Right renal pelvis (tissue), 4 donors: ENCODE measurements around the gene HOXB1. TPM values are rescaled to one million over a fixed set of nuclear protein-coding genes. Genes with fewer than 3 reads are reported as not detected.
"Not testable (repeated sequence)": the region's sequence is repeated elsewhere in the genome, so short reads cannot be mapped to it uniquely, and the experiment has no call there.

Experiments
- DNase-seq, 4 donors: peaks; one replicate each; pipeline ENCODE4 v3.0.0-alpha.2; 2013; ENCODE audit warnings: low read depth in 4 of 4, low spot score in 3 of 4, missing footprints in 1 of 4
- polyA plus RNA-seq, 4 donors: library from polyadenylated mRNA; unstranded; fragments of 120-200 nt; gene quantifications; one replicate each; pipeline ENCODE4 v1.2.1, GENCODE V29; 2013; ENCODE audit not compliant: insufficient read length in 4 of 4

HOXB1 gene
- polyA plus RNA-seq, 4 donors = 0.27 to 0.34 (median 0.29) TPM

DNA sequence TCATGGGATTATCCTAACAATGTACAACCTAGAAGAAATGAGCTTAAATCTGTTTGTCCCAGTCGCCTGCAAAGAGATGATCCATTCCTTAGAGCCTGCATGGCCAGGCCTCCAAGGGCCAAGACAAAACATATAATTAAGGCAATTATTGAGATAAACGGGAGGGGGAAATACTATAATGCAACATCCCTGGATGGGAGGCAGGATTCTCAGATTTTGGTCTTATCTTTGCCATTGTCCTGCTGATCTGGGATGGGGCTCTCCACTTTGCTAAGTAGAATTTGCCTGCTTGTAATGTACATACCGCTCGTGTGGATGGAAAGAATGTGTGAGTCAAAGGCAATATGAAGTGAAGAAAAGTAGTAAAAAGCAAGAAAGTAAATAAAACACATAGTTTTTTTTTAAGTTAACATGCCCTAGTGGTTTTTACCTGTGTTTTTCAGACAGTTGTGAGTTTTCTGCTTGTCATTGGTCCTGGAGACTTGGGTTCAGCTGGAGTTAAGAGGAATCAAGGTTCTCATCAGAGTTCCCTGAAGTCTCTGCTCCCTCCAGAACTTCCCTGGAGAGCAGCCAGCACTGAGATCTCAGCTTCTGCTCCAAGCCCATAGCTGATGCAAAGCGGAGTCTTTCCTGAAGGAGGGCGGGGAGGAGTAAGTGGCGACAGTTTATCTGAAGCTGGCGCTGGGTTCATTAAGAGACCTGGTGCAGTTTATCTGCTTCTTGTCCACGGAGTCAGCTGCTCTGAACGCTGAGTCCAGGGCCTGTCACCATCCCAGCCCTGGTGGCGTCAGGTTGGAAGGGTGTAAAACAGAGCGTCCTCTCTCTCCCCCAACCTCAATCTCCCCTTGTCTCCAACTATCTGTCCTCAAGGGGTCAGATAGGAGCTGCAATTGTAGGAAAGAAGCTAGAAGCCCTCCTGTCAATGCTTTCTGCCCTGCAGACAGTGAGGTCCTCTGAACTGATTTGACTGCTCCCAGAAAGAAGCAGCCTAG, 30.1 kb downstream of the HOXB1 start:
- DNase-seq = no peak

DNA sequence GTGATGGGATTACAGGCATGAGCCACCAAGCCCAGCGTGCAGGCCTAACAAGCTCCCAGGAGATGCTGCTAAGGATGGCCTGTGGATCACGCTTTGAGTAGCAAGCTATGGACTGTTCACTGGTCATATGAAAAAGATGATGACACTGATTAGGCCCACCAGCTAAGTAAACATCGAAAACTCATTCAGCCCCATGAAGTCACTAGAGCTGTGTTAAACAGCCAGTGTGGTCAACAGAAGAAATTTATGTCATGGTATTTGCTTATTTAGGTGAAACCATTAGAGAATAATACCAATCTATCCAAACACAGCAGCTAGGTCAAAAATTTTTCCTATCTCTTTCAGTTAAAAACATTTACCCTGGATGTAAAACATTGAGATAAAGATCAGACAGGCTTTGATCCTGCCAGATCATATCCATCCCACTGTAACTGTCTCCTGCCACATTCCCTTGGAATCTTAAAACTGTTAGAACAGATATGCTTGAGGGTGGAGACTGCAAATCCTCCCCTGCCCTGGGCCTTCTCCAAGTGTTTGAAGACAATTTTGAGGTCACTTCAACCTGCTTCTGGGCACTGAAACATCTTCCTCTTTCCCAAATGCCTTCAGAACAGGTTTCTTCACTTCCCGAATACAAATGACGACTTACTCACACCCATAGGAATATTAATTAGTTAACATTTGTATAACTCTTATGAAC, 30.9 kb downstream of the HOXB1 start:
- no peak for DNase-seq

DNA sequence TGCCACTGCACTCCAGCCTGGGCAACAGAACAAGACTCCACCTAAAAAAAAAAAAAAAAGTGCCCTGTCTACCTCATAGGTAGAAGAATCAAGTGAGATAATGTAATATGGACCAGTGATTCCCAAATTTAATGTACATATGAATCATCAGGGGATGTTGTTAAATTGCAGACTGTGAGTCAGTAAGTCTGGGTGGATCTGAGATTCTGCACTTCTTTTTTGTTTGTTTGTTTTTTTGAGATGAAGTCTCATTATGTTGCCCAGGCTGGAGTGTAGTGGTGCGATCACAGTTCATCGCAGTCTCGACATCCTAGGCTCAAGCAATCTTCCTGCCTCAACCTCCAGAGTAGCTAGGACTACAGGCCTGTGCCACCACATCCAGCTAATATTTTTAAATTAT, 31.6 kb downstream of the HOXB1 start:
- no peak for DNase-seq

DNA sequence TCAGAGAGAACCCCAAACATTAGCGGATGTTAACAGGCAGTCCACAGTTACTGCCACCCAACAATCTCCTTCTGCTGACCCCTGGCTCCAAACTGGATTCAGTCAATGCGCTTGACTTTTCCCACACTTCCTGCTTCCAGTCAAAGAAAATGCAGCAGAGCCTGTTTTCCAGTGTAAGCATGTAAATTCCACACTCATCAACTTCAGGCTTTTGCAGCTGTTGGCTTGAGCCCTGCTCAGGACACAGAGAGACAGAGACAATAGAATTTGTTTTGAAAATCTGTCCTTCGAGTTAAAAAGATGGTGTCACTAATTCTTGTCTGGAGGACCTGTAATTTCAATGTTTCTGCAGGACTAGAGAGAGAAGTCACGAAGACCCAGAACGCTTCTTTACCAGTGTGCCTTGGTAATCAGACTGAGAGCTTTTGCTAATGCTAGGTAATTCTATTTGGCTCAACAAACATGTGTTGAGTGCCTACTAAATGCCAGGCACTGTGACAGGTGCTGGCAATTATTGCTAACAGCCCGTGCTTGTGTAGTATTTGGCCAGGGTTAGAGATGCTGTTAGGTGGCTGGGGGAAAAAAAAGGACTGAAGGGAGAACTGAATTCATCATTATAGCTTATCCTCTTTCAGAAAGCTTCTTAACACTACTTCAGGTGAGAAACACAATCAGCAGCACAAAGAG, 32.5 kb downstream of the HOXB1 start:
- DNase-seq = no peak

DNA sequence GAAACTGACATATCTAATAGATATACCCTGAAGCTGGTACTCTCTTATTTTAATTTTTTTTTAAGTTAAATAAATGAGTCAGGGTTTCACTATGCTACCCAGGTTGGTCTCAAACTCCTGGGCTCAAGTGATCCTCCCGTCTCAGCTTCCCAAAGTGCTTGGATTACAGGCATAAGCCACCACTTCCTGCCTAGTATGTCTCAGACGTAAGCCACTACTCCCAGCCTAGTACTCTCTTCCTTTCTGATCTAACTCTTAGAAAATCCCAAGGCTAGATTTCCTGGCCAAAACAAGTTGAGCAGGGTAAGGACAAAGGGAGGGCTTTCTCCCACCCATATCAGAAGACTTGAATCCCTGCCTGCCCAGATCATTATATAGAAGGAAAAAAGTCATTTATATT, 33.7 kb downstream of the HOXB1 start:
- DNase-seq = no peak

DNA sequence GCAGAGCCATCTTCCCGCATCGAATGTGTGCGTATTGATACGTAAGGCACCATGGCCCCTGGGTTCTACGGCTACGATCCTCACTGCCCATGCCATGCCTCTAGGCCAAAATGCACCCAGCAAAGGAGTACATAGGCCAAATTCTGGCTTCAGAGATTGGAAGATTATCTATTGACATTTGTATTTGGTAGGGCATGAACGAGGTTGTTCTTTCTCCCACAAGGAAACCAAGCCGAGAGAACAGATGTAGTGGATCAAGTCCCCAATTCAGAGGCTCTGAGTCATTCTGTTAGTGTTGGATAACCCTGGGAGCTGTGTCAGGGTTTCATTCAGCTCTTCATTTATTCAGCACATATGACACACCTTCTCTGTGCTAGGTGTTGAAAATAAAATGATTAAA, 36.5 kb downstream of the HOXB1 start:
- DNase-seq = no peak

DNA sequence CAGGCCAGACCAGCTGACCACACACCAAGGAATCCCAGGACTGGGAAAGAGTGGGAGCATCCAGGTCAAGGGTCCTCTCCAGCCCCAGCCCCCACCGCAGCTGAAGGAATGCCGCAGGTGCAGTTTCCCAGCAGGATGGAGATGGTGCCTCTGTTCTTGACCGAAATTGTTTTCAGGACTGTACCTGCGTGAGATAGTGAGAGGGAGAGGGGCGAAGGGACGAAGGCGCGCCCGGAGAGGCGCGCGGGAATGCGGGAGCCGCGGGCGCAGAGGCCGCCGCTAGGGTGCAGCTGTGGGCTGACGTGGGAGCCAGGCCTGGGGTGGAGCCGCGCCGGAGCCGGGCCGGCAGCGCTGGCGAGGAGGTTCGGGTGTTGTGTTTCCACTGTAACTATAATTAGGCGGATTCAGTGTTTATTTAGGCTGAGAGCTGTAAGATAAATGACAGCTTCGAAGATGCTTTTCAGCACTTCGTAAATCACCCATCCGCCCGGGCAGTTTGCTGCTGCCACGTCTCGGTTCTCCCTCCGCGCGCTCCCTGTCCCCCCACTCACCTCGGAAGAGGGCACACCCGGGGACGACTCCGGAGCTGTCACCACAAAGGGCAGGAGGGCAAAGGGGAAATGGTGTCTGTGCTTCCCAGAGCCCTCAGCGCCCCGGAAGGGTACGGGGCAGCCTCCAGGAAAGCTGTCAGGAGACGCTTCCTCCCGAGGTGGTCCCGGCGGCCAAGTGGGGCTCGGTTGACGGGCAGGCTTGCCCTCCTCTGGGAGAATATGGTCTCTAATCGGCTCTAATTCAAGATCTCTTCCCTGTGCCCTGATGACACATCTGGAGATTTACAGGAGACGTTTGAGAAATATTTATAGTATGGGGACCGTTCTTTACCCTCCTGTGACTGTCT, 38.2 kb downstream of the HOXB1 start:
- no peak for DNase-seq

DNA sequence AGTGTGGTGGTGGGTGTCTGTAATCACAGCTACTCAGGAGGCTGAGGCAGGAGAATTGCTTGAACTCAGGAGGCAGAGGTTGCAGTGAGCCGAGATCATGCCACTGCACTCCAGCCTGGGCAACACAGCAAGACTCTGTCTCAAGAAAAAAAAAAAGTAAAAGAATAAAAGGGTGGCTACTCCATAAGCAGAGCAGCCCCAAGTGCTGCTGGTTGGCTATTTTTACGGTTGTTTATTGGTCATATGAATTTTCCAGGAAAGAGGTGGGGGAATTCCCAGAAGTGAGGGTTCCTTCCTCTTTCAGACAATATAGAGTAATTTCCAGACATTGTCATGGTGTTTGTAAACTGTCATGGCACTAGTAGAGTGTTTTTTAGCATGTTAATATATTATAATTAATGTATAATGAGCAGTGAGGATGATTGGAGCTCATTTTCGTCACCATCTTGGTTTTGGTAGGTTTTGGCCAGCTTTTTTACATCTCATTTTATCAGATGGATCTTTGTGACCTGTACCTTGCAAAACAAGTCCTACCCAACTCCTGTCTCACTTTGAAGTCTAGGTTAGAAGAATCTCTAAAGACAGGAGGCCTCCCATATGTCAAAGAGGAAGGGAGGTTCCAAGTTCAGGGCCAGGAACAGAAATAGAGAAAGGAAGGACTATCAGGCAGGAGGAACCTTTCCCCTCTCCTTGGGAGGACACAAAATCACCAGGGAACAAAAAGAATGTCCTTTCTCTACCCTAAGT, 39.1 kb downstream of the HOXB1 start:
- no peak for DNase-seq

DNA sequence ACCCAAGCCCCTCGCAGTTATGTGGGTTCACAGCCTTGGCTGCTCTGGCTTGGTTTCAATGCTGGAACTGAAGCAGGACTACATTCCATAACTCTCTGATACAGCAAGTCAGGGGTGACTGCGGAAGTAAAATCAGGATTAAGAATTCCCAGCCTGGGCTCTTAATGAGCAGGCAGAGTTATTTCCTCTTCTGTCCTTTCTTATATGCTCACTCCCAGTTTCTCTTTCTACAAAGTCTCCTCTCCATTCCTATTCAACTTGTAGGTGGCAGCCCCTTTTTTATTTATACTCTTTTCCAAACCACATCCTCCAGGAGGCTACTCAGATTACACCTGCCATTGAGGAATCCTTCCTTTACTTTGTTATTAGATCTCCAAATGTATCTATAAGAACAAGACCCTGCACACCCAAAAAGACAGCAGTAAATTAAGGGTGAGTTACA, 40.3 kb downstream of the HOXB1 start:
- DNase-seq = no peak

DNA sequence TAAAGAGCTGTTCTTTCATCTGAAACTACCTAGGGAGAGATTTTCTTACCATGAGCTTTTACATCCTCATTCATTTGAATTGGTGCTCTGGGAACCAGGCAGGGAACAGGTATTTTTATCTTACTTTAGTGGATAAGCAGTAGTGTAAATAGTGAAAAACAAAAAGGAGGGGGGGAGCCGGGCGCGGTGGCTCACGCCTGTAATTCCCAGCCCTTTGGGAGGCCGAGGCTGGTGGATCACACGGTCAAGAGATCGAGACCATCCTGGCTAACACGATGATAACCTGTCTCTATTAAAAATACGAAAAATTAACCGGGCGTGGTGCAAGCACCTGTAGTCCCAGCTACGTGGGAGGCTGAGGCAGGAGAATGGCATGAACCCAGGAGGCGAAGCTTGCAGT, 41.0 kb downstream of the HOXB1 start:
- no peak for DNase-seq

DNA sequence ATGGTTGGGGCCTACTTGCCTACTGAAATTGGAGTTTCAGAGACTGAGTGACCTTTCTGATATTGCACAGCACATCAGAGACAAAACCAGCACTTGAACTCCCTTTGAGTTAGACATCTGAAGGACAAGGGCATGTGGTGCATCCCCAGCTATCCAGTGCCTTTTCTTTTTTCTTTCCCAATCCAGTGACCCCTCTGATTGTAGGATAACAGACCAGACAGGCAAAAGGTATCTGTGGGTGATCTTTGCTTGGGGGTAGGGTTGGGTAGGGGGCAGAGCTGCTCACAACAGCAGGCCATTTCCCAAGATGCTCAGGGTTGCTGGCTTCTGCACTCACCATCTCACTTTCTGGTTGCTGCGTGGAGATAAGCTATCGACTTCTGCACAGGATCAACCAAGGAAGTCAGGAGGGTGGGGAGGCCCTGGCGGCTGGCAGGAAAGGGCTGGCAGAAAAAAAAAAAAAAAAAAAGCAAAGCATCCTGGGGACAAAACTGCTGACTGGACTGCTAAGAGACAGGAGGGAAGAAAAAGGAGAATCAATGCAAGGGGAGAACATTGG, 42.2 kb downstream of the HOXB1 start:
- DNase-seq = no peak

DNA sequence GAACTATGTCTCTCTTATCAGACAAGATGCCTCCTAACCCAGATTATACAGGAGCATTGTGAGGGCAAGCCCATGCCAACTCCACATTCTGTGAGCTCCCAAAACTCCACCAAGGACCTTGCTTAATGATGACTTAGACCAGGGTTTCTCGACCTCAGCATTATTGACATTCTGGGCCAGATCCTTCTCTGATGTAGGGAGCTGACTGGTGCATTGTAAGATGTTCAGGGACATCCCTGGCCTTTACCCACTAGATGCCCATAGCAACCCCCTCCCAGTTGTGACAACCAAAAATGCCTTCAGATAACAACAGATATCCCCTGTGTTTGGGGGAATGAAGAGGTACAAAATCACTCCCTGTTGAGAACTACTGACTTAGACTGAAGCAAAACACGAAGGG, 43.6 kb downstream of the HOXB1 start:
- no peak for DNase-seq

DNA sequence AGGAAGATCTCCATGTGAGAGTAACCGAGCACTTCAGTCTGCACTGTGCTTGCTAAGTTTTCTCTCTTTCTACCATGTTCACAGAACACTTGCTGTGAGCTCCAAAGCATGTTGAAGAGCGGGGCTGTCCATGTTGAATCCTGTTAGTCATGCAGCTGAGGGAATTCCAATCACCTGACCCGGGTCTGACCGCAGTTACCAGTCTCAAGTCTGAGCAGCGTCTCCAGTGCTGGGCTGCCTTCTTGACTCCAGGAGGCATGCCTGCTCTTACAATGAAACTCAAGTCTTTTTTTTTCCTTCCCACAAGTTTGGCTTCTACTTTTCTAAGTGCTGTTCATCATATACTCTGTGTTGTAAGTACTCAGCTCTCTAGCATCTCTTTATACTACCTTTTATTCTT, 44.3 kb downstream of the HOXB1 start:
- no peak for DNase-seq

DNA sequence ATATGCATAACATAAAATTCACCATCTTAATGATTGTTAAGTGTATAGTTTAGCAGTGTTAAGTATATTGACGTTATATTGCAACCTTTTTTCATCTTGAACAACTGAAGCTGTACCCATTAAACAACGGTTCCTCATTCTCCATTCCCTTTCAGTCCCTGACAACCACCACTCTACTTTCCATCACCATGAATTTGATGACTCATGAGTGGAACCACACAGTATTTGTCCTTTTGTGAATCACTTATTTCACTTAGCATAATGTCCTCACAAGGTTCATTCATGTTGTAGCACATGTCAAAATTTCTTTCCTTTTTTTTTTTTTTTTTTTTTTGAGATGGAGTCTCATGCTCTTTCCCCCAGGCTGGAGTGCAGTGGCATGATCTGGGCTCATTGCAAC, 46.0 kb downstream of the HOXB1 start:
- no peak for DNase-seq

DNA sequence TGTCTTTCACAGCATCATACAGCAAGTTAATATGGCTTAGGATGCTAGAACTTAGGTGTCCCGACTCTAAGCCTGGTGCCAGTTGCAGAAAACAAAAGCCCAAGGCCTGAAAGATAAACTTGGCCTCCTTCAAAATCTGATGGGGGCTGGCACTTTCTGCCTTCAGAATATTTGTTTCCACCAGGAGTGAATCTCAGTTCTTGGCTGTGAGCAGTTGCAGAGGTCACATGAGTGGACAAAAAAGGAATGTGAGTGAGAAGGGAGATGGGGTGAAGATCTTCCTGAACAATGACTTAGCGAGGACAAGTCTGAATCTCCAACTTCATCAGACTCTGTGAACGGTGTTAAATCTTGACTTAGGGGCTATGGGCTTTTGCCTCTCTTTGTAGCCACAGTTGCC, 46.6 kb downstream of the HOXB1 start:
- no peak for DNase-seq

DNA sequence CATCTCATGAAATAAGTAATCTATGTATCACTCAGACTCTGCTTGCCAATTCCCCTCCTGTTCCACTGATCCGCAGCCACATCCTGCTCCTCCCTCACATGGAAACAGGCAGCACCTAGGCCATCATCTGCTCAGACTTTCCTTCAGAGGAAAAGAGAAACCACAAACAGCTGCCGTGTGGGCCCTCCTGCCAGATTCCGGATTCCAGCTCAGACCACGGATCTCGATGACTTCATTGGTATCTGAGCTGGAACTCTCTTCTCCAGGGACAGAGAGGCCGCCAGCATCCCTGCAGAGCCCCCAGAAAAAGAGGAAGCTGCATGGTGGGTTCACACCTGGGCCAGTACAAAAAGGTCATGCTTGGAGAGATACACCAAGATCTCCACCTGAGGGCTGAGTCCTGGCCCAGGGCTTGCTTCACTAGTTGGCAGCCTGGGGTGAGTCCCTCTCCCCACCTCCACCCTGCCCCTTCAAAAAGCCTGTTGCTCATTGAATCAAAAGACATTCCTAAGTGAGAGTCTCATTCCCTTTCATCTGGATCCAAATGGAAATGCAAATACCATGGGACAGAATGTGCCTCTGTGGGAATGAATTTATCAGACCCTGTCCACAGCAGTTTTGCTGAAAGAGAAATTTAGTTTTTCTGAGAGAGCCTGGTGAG, 47.2 kb downstream of the HOXB1 start:
- no peak for DNase-seq

DNA sequence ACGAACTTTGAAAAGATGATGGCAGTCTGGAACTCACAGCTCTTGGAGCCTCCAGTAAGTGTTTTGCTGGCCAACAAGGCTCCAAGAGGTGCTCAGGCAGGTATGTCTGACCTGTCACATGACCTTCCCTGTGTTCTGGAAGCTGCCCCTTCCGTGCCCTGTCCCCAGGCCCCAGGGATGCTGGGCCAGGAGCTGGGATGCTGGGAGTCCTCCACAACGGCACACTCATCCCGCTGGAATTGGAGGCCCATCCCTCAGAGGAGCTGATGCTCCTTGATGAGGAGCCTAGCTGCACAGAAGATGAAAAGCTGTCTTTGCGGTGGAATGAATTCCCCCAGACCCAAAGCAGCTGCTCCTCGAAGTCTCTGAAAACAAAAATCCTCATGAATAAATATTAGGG, 47.8 kb downstream of the HOXB1 start:
- no peak for DNase-seq

DNA sequence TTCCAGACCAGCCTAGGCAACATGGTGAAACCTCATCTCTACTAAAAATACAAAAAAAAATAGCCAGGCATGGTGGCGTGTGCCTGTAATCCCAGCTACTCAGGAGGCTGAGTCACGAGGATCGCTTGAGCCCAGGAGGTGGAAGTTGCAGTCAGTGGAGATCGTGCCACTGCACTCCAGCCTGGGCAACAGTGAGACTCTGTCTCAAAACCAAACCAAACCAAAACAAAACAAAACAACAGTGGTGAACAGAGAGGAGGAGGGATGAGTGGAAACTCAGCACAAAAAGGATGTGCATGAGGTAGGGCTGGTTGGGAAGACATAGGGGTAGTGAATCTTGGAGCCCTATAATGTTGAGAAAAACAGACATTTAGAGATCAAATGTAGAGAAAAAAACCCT, 48.5 kb downstream of the HOXB1 start:
- DNase-seq = not testable (repeated sequence)

DNA sequence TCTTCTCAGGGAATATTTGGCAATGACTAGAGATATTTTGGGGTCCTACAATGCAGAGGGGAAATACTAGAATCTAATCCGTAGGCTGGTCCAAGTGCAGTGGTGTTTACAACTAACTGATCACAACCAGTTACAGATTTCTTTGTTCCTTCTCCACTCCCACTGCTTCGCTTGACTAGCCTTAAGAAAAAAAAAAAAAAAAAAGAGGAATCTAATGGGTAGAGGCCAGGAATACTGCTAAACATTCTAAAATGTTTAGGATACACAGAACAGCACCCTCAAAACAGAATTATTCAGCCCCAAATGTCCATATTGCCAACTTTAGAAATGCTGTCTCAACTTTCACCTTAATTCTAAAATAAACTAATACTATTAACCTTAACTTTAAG, 51.8 kb downstream of the HOXB1 start:
- no peak for DNase-seq
